A549 (cell line): ENCODE measurements around the gene EVC.

Experiments
- CTCF ChIP-seq: fragments of >200 bp; sonication (Bioruptor Twin); formaldehyde crosslinking; IDR thresholded peaks from 3 replicates; pipeline ENCODE4 v1.5.1; 2016
- EP300 ChIP-seq, 2 experiments: fragments of >200 bp; sonication (Bioruptor Twin); formaldehyde crosslinking; IDR thresholded peaks; 2 replicates in 1 of 2; 3 replicates in 1 of 2; pipeline ENCODE4 v1.6.1; 2016 to 2017
- HMGXB4 ChIP-seq: fragments of 250-450 bp; sonication (Bioruptor Pico); IDR thresholded peaks from 2 replicates; pipeline ENCODE4 v1.5.0; 2021; ENCODE audit warnings: mild to moderate bottlenecking, moderate library complexity, borderline replicate concordance
- POLR2A ChIP-seq: IDR thresholded peaks from 2 replicates; pipeline ENCODE4 v1.6.1; 2012; ENCODE audit warnings: mild to moderate bottlenecking, low read length
- RNF2 ChIP-seq: fragments of 200-600 bp; sonication (generic); IDR thresholded peaks from 2 replicates; pipeline ENCODE4 v1.6.1; 2016; ENCODE audit warnings: low read depth, mild to moderate bottlenecking, antibody characterized with exemption, moderate library complexity, borderline replicate concordance

GRCh38 chr4:5704276-5704675 lies 6.7 kb upstream of the EVC start:
- no peak for TF ChIP-seq EP300 (IDR thresholded peaks at IDR 0.05)
- no peak for TF ChIP-seq RNF2
- no peak for TF ChIP-seq POLR2A
- TF ChIP-seq HMGXB4 = no peak
- TF ChIP-seq CTCF = no peak
